ENCODE measurements around the gene IPO4.
"Not testable (repeated sequence)": the region's sequence is repeated elsewhere in the genome, so short reads cannot be mapped to it uniquely, and the experiment has no call there.

Gene IPO4

DNA sequence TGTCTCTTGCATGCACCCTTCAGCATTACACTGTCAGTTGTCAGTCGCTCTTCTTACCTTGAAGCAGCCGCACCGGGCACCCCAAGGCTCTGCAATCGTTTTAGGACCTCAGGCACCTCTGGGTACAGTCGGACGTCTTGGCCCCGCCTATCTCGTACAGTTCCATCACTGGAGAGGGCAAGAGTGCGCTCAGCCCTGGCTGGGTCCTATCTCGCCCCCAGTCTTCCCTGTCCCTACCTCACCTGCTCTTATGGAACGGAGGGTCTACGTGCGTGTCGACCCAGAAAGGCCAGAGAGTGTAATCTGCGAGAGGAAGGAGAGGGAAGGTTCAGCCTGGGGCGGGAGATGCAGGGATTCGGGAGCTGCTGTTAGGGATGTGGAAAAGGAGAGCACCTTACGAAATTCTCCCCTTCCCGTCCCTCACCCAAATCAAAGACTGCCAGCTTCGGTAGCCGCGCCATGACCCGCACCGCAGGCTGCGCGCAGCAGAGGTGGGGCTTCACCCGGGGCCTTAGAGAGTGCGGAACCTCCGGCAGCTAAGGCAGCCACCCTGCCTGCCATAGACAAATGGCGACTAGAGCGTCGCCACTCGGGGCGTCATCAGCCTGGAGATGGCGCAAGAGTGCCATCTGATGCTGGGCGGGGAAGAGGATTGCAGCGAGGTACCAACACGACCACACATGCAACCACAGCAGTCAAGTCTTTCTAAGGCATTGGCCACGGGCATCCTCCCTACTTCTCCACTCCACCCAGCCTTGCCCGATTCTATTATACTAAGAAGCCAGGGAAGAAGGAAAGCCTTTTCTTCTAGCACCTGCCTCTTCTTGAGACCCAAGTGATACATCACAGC, 27.1 kb upstream of the IPO4 start, which contains the start of gene MDP1:
Gene MDP1 (minus strand): TSS at position 572 of the 850 bp plus-strand sequence. CDS start 111 bp downstream, at position 461.
- peak; percentile 74 for DNase-seq

DNA sequence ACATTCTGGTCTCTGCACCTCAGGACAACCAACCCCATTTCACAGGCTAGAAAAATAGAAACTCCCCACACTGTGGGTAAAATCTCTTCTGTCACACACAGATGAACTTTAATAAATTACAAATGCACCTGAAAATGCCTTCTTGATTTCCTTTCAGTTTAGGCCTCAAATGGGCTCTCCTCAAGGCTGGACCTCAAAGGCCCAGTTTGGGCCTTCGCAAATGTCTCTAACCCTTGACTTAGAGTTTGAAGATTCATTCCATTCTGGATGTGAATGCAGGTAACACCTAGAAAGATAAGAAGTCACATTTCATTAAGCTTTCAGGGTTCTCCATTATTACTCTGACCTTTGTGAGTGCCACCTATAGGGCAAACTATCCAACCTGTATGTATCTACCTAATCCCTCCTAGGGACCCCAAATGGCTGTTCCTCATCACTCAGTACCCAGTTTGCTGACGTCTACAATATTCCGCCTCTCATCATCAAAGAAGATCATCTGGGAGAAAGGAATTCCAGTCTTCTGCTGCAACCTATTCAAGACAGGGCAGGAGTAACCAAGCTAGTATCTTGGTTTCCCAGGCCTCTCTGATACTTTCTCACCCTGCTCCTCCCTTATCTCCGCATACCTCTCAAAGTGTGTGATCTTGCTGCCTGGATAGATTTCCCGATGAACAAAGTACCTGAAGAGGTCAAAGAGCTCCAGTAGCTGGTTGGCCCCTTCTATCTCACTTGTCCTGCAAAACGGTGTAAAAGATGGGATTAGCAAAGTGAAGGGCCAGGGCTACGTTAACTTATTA, 25.4 kb upstream of the IPO4 start:
- no peak for DNase-seq

DNA sequence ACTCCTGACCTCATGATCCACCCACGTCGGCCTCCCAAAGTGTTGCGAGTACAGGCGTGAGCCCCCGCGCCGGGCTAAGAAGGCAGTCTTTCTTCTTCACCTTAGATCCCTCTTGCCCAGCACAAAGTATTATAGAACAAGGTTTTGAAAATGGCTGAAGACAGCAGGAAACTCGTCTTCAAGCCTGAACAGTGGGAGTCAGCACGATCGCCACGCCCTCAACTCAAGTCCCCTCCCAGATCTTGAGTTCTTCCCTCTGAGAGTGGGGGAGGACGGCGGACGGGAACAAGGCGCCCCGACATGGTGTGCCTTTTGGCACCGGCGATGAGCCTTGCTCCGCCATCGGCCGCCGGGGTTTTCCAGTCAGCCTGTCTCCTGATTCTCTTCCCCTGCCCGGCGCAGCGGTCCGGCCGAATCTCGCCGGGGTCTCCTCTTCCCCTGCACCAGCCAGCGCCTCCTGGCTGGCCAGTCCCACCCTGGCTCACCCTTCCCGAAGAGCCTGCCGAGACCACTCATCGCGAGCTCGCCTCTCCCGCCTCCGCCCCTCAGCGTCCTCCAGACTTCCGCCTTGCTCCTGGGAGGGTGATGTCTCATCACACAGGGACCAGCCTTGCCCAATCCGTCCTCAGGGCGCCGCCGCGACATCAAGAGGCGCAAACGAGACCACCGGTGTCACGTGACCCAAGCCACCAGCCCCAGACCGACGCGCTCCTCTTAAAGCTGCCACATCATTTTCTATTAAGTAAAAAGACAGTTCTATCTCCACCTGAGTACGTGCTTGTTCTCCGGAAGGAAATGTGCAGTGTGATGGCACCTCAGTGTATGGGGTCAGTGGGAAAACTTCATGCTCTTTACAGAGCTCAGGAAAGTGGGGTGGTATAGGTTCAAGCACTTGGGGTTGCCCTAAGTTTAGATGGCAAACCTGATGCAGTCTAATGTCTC, 24.6 kb upstream of the IPO4 start, which contains the start of gene CHMP4A:
Gene CHMP4A (minus strand): TSS at position 565 of the 942 bp plus-strand sequence. CDS start 49 bp downstream, at position 516.
- DNase-seq, result peak; percentile 97

GRCh38 chr14:24211311-24211710, 22.7 kb upstream of the IPO4 start:
- no peak for DNase-seq

GRCh38 chr14:24207625-24208024, 19.0 kb upstream of the IPO4 start:
- DNase-seq, result no peak

DNA sequence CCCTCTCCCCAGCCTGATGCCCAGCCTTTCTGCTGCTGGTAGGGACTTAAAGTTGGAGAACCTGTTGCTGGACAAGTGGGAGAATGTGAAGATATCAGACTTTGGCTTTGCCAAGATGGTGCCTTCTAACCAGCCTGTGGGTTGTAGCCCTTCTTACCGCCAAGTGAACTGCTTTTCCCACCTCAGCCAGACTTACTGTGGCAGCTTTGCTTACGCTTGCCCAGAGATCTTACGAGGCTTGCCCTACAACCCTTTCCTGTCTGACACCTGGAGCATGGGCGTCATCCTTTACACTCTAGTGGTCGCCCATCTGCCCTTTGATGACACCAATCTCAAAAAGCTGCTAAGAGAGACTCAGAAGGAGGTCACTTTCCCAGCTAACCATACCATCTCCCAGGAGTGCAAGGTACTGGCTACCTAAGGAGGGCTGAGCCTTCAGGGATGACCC, 18.5 kb upstream of the IPO4 start:
- no peak for DNase-seq

GRCh38 chr14:24206260-24207103, 17.9 kb upstream of the IPO4 start:
- no peak for DNase-seq

- DNase-seq, result no peak
These were observed 15.8 kb upstream of the IPO4 start for GRCh38 chr14:24204163-24205146.

DNA sequence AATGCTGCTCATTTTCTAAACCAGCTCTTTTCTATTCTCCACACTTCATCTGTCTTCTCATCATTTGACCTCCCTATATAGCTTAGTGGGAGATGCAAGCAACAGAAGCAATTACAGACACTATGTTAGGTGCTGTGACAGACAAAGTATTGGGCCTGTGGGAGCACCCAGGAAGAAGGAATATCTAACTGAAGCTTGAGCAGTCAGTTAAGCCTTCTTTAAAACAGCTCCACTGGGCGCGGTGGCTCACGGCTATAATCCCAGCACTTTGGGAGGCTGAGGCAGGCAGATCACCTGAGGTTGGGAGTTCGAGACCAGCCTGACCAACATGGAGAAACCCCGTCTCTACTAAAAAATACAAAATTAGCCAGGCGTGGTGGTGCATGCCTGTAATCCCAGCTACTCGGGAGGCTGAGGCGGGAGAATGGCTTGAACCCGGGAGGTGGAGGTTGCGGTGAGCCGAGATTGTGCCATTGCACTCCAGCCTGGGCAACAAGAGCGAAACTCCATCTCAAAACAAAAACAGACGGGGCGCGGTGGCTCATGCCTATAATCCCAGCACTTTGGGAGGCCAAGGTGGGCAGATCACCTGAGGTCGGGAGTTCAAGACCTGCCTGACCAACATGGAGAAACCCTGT, 14.8 kb upstream of the IPO4 start:
- DNase-seq, result not testable (repeated sequence)

GRCh38 chr14:24202538-24202937, 13.9 kb upstream of the IPO4 start:
- DNase-seq, result not testable (repeated sequence)

DNA sequence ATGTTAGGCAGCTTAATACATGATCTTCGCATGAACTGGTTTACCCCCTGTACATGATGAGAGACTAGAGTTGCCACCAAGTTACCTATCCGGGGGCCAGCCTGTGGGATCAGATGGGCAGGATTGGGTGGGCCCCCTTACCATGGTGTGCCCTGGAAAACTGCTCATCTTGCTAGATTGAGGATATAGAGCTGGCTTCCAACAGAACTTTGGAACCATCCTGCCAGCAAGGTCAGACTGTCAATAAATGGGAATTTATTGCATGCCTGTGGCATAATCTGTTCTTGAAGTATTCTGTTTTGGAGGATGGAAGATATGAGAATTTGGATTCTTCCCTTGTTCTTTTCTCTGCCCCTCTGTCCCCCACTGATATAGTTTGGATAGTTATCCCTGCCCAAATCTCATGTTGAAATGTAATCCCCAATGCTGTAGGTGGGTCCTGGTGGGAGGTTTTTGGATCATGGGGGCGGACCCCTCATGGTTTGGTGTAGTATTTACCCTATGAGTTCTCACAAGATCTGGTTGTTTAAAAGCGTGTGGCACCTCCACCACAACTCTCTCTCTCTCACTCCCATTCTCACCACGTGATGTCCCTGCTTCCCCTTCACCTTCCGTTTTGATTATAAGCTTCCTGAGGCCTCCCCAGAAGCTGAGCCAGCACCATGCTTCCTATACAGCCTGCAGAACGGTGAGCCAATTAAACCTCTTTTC, 10.4 kb upstream of the IPO4 start:
- DNase-seq, result no peak

DNA sequence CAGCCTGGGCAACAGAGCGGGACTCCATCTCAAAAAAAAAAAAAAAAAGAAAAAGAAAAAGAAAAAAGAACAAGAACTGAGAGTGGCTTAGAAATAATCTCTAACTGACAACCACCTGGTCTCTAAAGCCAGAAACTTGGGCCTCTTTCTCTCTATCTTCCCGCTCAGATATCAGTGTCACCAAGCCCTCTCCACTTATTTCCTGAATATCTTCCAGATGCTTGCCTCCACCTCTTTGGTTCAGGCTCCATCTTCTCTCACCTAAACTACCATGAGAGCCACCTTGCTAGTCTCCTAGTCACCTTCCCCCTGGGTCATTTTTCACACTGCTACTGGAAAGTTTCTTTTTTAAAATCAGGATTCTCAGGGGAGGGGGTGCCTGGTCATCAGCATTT, 8.4 kb upstream of the IPO4 start:
- no peak for DNase-seq

DNA sequence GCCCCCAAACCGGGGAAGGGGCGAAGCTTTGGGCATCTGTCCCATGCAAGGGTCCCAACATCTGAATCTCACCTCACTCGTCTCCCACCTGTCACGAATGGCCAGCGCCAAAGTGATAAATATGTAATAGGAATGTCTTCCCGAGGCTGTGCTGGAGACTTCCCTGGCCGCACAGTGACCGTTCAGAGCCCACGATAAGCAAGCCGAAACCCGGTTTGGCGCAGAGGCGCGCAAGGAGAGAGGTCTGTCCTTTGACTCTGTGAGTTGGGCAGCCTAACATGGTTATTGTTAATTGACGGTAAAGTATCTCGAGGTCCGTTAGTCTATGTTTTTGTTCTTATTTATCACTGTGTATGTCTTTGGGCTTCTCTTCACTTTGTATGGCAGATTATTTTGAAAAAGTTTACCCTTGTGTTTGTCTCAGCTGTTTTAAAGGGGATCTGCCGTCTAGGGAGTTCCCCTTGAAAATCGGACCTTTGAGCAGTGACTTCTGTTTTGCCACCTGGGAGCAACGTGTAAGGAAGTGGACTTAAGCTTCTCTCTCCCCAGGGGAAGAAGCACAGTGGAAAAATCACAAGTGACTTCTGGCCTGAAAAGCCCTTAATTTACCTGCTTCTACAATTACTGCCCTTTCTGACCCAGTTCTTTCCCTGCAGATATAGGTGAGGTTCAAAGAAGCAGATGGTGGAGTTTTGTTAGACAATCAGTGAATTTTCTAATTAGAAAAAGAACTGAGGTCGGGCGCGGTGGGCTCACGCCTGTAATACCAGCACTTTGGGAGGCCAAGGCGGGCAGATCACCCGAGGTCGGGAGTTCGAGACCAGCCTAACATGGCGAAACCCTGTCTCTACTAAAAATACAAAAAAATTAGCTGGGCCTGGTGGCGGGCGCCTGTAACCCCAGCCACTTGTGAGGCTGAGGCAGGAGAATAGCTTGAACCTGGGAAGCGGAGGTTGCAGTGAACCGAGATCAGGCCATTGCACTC, 7.7 kb upstream of the IPO4 start:
- peak; percentile 22 for DNase-seq

DNA sequence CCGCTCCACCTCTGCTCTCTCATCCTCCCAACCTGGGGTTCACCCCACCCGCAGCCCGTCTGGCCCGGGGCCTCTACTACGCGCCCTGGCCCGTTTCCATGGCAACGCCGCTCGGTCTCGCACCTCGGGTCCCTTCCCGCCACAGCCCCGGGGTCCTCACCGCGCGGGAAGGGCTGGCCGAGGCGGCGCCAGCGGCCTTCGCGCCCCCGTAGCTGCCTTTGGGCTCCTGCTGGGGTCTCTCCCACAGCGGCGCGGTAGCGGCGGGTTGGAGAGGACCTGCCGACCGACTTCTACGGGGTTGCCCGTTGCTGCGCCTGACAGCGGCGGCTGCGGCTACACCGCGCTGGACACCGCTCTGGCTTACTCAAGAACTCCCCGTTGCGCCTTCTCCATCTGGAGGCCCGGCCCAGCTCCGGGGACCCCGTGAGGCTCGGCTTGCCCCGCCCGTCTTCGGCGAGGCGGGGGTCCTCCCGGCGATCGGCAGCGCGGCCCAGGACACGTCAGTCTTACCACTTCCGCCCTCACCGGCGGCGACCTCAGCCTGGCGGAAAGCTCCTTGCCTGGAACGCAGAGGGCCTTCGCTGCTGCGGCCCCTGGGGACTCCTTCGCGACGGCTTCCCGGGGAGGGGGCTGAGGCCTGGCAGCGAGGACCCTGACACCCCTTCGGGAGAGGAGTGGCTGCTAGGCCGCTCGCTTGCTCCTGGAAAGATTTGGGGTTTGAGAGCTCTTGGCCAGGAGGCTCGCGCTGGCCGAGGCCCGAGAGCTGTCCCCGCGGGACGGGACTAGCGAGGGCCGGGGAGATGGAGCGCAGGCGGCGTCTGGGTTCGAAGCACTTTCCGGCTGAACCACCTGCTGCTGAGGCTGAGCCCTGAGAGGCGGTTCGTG, 6.8 kb upstream of the IPO4 start, which contains the start of gene TM9SF1:
Gene TM9SF1 (minus strand): TSS at position 256 of the 885 bp plus-strand sequence. CDS start 422 bp downstream, outside the sequence.
- peak; percentile 73 for DNase-seq

- no peak for DNase-seq
These were observed 6.2 kb upstream of the IPO4 start for GRCh38 chr14:24194873-24195185.

DNA sequence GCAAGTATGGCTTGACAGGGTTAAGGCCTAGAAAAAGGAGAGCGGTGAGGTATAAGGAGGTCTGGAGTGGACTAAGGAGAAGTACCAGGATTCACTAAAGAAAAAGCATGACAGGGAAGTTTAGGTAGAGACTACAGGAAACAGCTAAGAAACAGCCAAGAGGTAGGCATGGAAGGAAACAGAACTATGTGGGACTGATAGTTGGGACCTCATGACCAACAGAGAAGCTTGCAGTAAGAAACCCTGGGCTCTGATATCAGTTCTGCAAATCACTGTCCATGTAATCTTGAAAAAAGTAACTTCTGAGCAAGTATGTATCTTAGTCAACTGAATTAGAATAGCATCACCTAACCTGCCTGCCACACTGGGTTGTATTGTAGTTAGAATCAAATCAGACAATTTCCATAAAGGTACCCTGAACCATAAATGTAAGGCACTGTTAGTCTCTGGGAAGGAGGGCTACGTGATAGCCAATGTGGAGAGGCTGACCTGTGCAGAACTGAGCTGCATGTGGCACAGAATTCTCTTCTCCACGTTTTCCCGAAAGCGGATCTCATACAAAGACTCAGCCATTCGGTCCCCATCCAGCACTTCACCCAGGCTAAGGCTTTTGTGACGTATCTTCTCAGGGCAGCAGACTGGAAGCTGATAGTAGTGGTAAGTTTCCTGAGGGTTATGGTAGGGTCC, 5.7 kb upstream of the IPO4 start:
- DNase-seq, result no peak
